Brain microvascular endothelial cell (primary cell): ENCODE measurements around the gene C5orf15.
"Not testable (repeated sequence)": the region's sequence is repeated elsewhere in the genome, so short reads cannot be mapped to it uniquely, and the experiment has no call there.

Experiments used
- DNase-seq: peaks from one replicate; pipeline ENCODE4 v3.0.0-alpha.2; 2020
- H3K27ac ChIP-seq: fragments of 250-450 bp; sonication (Bioruptor Pico); 2 replicates; pipeline ENCODE4 v1.5.1; 2020; ENCODE audit warnings: mild to moderate bottlenecking, moderate library complexity
- H3K27me3 ChIP-seq: fragments of 250-450 bp; sonication (Bioruptor Pico); replicated peaks from 2 replicates; pipeline ENCODE4 v1.5.1; 2020; ENCODE audit warnings: mild to moderate bottlenecking
- H3K36me3 ChIP-seq: fragments of 250-450 bp; sonication (Bioruptor Pico); replicated peaks from 2 replicates; pipeline ENCODE4 v1.5.1; 2020; ENCODE audit warnings: mild to moderate bottlenecking
- H3K4me3 ChIP-seq: 2 replicates; pipeline ENCODE4 v1.5.1; 2011; ENCODE audit warnings: low read depth, mild to moderate bottlenecking, control low read depth, low read length, moderate library complexity
- in situ Hi-C: cut with HindIII; loops from 2 replicates; pipeline ENCODE4 v1.10.0; 2017; ENCODE audit warnings: low sequenced_read_pairs, low pct_ligation_motif_present
- TF ChIP-seq, protein P1 (sequence below): IDR thresholded peaks from 2 replicates; pipeline ENCODE4 v1.5.1; 2011; ENCODE audit warnings: low read depth, mild to moderate bottlenecking, moderate library complexity, low read length, control low read depth, inconsistent platforms; ENCODE audit errors: missing control alignments

The C5orf15 gene

DNA sequence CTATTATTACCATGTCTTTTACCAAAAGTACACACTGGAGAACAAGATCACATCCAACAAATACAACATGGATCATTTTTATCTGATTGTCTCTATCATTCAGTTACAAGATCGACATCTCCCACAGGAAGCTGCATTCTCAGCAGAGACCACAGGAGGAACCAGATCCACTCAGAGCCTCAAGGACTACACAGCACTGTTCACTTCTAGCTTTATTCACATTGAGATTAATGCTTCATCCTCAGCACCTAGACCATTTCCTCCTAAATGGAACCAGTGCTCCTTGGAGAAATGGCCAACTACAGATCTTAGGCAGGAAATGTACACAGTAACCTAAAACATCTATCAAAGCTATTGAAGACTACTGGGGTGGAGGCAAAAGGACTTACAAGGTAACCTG is 13.3 kb upstream of the C5orf15 start:
- no peaks in the 10 kb centered on the region for H3K27me3 ChIP-seq
- H3K4me3 ChIP-seq: no peak overlapping the region
- no peak for DNase-seq
- in situ Hi-C loops: no loop called here
- peaks cover 49% of the 10 kb centered on the region for H3K36me3 ChIP-seq
- no peak overlapping the region for H3K27ac ChIP-seq
- TF ChIP-seq, protein P1, sequence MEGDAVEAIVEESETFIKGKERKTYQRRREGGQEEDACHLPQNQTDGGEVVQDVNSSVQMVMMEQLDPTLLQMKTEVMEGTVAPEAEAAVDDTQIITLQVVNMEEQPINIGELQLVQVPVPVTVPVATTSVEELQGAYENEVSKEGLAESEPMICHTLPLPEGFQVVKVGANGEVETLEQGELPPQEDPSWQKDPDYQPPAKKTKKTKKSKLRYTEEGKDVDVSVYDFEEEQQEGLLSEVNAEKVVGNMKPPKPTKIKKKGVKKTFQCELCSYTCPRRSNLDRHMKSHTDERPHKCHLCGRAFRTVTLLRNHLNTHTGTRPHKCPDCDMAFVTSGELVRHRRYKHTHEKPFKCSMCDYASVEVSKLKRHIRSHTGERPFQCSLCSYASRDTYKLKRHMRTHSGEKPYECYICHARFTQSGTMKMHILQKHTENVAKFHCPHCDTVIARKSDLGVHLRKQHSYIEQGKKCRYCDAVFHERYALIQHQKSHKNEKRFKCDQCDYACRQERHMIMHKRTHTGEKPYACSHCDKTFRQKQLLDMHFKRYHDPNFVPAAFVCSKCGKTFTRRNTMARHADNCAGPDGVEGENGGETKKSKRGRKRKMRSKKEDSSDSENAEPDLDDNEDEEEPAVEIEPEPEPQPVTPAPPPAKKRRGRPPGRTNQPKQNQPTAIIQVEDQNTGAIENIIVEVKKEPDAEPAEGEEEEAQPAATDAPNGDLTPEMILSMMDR: peak; percentile 16

DNA sequence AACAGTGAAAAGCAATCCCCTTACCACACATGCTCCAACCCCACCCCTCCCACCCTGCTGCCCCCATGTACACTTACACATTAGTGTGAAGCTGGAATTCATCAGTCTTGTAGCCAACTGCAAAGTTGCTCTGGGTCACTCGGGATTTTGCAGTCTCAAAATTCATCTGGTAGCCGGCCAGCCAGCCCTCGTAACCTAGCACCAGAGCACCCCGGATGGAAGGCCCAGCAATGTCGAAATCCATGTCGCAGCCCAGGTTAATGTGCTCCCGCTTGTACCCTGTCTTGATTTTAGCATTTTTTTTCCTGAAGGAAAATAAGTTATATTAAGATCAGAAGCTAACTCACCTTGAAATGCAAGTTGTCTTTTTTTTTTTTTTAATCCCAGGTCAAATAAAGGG is 12.2 kb upstream of the C5orf15 start:
- in situ Hi-C loops: no loop called here
- TF ChIP-seq, protein P1: no peak

DNA sequence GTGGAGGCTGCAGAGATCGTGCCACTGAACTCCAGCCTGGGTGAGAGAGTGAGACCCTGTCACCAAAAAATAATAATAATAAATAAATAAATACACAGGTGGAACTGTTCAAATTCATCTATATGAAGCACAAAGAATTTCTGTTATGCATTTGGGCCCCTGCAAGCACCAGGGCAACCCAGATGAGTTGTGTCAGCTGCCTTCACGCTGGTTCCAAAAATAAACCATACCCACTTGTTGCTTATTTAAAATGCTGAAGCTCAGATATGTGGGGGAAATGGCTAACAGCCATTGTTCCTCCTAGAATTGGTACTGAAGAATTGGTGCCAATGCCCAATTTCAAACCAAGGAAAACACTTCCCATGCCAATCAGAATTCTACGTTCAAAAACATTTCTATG is 10.5 kb upstream of the C5orf15 start:
- Histone ChIP-seq H3K36me3 (peaks cover 54% of the 10 kb centered on the region), H3K27ac (no peak overlapping the region), H3K27me3 (no peaks in the 10 kb centered on the region), H3K4me3 (no peak overlapping the region)
- DNase-seq: no peak
- TF ChIP-seq, protein P1: no peak
- in situ Hi-C loops: no loop called here

More for the DNA sequence above, 12.2 kb upstream of the C5orf15 start:
- no peak for DNase-seq
- Histone ChIP-seq H3K27me3 (no peaks in the 10 kb centered on the region), H3K27ac (no peak overlapping the region), H3K36me3 (peaks cover 51% of the 10 kb centered on the region), H3K4me3 (no peak overlapping the region)

DNA sequence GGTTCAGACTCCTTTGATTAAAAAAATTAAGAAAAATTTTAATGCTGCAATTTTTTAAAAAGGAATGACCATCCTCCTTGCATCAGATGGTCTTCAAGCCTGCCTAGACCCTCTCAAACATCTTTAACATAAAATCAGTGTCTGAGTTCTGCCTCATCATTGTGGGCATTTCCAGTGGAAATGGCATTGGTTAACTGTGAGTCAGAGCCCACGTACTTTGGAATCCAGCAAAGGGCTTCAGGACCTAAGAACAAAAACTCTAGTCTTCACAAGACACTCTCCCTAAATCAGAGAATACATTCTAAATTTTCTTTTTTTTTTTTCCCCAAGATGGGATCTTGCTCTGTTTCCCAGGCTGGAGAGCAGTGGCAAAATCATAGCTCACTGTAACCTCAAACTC is 9.4 kb upstream of the C5orf15 start:
- Histone ChIP-seq H3K27ac (peak overlapping the region; percentile 93), H3K4me3 (no peak overlapping the region), H3K36me3 (peaks cover 60% of the 10 kb centered on the region), H3K27me3 (no peaks in the 10 kb centered on the region)
- TF ChIP-seq, protein P1: no peak
- in situ Hi-C loops: no loop called here
- DNase-seq: peak; percentile 50

DNA sequence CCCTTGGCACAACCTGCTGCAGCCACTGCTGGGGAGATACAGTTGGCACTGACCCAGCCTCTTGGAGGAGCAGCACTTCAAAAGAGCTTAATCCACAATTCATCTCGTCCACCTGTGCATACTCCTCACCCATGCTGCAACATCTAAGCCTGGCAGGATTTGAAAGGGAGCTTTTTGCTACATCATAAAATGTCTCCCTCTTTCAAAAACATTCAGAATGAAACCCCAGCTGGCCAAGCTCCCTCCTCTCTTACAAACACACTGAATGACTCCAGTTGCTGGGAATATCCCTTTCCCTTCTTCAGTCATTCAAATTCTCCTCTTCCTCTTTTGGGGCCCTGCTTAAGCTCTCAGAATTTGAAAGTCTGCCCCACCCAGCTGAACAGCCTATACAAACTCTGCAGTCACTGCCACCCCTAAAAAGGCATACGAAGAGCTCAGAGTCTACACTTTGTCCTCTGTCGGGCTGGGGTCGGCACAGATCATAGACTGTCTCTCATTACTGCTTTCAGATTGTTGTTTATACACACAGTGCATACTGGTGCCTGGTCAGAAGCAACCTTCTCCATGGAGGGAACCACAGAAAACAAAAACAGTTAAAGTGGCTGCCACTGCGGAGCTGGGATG is 8.8 kb upstream of the C5orf15 start:
- TF ChIP-seq, protein P1: no peak
- in situ Hi-C loops: no loop called here
- no peaks in the 10 kb centered on the region for H3K27me3 ChIP-seq
- peak overlapping the region; percentile 93 for H3K27ac ChIP-seq
- no peak for DNase-seq
- H3K36me3 ChIP-seq: peaks cover 65% of the 10 kb centered on the region
- no peak overlapping the region for H3K4me3 ChIP-seq

DNA sequence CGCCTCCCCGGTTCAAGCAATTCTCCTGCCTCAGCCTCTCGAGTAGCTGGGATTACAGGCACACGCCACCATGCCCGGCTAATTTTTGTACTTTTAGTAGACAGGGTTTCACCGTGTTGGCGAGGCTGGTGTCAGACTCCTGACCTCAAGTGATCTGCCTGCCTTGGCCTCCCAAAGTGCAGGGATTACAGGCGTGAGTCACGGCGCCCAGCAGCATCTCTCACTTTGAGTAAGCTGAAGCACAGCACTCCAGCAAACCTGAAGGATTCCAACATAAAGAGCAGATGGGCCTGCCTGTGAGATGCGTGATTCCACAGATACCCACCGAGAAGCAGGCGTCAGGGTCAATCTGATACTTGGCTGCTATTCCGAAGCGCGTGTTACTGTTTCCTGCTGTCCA is 7.1 kb upstream of the C5orf15 start:
- H3K27me3 ChIP-seq, H3K4me3 ChIP-seq, in situ Hi-C loops, DNase-seq, H3K27ac ChIP-seq: not testable (repeated sequence)
- peaks cover 60% of the 10 kb centered on the region for H3K36me3 ChIP-seq
